H4 (cell line): ENCODE results near the gene ABCB4. TPM values are rescaled to one million over a fixed set of nuclear protein-coding genes. Genes with fewer than 3 reads are reported as not detected.

Experiments used
- DNase-seq: peaks from one replicate; pipeline ENCODE4 v3.0.0-alpha.2; 2015; ENCODE audit warnings: low spot score
- total RNA-seq: library from RNA; depleted of rRNA; stranded (reverse); fragments of >200 nt; shearing (Covaris generic); gene quantifications from 2 replicates; pipeline ENCODE4 v1.2.3, GENCODE V29; 2014

ABCB4 gene
- total RNA-seq, 1 experiment from 2014 or later = 0.17 TPM

DNA sequence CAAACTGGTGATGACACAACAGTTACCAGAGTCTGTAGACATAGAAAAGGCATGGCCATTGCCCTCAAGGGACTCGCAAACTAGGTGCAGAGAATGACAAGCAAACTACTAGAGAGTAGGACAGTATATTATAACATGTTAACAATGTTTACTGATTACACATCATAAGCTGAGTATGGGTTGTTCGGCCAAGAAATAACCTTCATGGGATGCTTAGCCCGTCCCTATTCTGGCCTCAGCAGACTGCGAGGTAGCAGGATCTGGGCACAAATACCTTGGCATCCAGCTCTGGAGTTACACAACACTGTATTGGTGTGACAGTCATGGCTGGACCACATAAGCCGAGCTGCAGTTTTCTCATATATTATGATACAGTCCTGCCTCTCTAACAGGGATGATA lies 51.4 kb downstream of the ABCB4 start:
- DNase-seq = no peak

GRCh38 chr7:87420173-87420572 lies 55.3 kb downstream of the ABCB4 start:
- DNase-seq = no peak

GRCh38 chr7:87416682-87417587 lies 58.5 kb downstream of the ABCB4 start:
- peak; percentile 66 for DNase-seq

- DNase-seq = no peak
Measured at GRCh38 chr7:87414794-87415188, 60.7 kb downstream of the ABCB4 start.

DNA sequence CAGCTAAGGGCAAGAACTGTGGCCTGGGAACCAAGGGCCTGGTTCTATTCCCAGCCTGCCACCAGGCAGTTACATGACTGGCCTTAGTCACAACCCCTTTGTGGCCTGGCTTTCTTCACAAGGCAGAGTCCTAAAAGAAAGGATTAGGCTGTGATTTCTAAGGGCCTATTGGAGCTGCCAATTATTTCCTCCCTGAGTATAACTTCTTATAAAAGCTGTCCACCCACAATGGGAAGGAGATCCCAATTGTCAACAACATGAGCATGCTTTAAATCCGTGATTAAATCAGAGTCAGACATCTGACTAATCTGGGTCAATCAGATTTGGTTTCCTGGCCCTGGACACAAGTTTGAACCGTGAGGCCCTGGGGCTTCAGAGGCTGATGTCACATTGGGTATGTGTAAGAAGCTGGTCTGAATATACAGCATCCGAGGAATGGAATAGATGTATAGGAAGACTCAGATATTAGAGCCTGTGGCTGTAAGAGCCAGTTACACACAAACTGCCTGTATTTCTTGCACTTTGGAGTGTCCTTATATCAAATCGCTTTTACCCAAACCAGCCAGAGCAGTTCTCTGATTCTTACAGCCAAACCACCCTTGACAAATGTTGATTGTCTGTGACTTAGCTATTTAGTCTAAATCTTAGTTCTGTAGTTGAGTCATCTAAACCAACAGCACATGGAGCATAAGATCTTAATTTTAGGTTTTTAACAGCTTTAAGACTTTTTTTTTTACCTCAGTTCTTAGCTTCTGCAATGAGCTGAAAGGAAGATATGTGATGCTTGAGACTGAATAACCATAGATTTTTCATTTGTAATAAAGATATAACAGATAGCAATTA lies 61.3 kb downstream of the ABCB4 start:
- peak; percentile 69 for DNase-seq

DNA sequence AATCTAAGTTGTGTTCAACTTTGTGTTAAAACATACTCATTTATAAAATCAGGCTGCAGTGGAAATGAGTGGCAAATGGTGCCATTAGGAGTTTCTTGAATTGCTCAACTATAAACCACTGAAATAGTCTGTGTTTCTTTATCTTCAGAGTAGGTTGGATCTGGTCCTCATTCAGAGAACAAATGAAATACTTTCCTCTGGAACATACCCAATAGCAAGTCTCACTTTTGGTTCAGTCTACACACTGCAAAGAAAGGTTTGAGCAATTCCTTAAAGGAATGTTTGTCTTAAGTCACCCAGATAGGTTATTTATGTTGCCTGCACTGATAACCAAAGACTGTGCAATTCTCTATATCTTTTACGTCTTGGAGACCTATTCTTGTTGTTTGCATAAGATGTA lies 62.5 kb downstream of the ABCB4 start:
- DNase-seq = peak; percentile 33

DNA sequence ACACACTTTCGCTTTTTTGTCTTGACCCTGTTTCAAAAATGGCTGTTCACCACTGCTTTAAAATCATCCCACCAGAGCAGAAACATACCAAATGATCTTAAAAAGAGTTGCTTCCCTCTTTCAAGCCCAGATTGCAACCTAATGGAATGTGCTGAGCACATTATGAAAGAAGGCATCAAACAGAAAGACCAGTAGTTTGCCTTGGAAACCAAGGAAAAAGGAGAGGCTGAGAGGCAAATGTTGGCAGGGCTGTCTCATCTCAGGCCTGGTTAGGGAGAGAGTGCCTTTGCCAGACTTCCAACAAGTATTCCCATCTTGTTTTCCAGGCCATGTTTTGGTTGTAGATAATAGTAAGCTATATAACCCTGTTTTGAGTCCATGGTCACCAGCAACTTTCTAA lies 64.3 kb downstream of the ABCB4 start:
- no peak for DNase-seq

DNA sequence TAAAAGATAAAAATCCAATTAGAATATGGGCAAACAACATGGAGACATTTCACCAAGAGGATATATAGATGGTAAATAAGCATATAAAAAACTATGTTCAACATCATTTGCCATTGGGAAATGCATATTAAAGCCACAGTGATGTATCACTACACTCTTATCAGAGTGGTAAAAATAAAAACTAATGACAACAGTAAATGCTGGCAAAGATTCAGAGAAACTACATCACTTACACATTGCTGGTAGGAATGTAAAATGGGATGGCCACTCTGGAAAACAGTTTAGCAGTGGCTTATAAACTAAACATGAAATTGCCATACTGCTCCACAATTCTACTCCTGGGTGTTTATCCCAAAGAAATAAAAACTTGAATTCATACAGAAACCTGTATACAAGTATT lies 70.8 kb downstream of the ABCB4 start:
- no peak for DNase-seq

DNA sequence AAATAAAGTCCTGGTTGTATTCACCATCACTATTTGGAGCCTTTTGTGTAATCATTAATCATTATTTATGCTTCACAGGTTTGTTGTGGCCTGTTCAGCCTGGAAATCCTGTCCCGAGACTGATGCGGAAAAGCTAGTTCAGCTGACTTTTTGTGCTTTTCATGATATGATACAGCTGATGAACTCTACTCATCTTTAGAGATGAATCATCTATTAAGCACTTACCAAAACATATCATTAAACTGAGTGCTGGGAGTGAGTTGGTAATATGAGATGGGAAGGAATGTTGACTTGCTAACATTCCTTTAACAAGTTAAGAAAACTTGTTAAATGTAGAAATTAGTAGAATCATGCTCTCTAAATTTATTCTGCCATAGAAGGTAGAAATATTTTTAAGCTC lies 77.0 kb downstream of the ABCB4 start:
- no peak for DNase-seq

GRCh38 chr7:87395442-87396020 lies 79.9 kb downstream of the ABCB4 start:
- DNase-seq = no peak

- DNase-seq = no peak
Measured at GRCh38 chr7:87391020-87391701, 84.3 kb downstream of the ABCB4 start.

- no peak for DNase-seq
Measured at GRCh38 chr7:87380905-87381304, 94.6 kb downstream of the ABCB4 start.

GRCh38 chr7:87375662-87376435 lies 99.6 kb downstream of the ABCB4 start:
- DNase-seq = no peak

- DNase-seq = peak; percentile 55
Measured at GRCh38 chr7:87370660-87371180, 104.8 kb downstream of the ABCB4 start.

DNA sequence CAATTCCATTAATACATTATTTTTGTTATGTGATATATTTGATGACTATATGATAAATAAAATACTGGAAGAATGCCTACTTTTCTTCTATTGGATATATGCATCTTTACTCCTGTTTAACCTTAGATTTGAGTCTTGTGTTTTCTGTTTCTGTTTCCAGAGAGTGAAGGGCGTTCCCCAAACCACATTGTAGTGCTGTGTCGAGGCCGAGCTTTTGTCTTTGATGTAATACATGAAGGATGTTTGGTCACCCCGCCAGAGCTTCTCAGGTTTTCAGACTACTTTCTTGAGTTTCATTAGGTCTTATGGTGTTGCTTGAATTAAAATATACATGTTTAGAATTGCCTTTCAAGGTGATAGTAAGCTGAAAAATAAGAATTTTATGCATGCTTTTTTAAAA lies 106.3 kb downstream of the ABCB4 start:
- DNase-seq = no peak

DNA sequence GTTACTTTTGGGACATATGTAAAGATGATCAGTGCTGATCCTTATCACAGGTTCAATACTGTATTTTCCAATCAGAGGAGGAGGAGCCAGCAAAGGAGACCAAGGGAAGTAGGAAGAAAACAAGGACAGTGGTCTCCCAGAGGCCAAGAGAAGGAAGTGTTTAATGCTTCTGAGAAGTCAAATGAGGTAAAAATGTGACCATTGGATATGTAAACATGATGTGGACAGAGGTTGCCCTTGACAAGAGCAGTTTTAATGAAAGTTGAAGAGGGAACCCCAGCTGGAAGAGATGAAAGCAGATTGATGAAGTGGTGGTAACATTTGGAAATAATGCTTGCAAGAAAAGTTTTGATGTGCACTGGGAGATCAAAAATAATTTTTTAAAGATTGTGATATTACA lies 111.2 kb downstream of the ABCB4 start:
- DNase-seq = no peak

DNA sequence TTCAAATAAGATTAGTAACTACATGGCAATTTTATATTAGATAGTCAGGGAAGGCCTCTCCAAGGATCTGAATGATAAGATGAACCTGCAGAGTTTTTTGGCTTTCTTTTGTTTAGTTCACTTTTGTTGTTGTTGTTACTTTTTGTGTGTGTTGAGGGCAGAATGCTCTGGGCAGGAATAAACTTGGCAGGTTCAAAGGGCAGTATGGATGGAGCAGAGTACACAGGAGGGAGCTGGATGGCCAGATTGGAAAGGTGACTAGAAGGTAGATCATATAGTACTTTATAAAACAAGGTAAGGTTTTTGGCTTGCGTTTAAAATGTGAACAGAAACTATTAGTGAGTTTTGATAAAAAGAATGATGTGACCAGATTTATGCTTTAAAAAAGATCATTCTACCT lies 112.1 kb downstream of the ABCB4 start:
- no peak for DNase-seq

- DNase-seq = no peak
Measured at GRCh38 chr7:87361320-87361719, 114.2 kb downstream of the ABCB4 start.

GRCh38 chr7:87359366-87359765 lies 116.1 kb downstream of the ABCB4 start:
- no peak for DNase-seq

GRCh38 chr7:87356448-87356847 lies 119.0 kb downstream of the ABCB4 start:
- no peak for DNase-seq

GRCh38 chr7:87354749-87355148 lies 120.7 kb downstream of the ABCB4 start:
- no peak for DNase-seq
